Panc1 (cell line): ENCODE results near the gene ZSCAN23.

Source experiments
- TCF7L2 ChIP-seq: IDR thresholded peaks from 2 replicates; pipeline ENCODE4 v1.6.1; 2011; ENCODE audit warnings: mild to moderate bottlenecking, low read depth, low read length, inconsistent platforms
- TF ChIP-seq, protein P1 (sequence below): fragments of 450-650 bp; IDR thresholded peaks from 2 replicates; pipeline ENCODE4 v1.5.1; 2017; ENCODE audit warnings: mild to moderate bottlenecking

DNA sequence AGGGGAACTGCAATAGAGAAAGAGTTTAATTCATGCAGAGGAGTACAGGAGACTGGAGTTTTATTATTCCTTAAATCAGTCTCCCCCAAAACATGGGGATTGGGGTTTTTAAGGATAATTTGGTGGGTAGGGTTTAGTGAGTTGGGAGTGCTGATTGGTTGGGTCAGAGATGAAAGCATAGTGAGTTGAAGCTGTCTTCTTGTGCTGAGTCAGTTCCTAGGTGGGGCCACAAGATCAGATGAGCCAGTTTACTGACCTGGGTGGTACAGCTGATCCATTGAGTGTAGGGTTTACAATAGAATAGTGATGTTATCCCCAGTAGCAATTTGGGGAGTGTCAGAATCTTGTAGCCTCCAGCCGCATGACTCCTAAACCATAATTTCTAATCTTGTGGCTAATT lies 43.2 kb upstream of the ZSCAN23 start:
- TF ChIP-seq, protein P1, sequence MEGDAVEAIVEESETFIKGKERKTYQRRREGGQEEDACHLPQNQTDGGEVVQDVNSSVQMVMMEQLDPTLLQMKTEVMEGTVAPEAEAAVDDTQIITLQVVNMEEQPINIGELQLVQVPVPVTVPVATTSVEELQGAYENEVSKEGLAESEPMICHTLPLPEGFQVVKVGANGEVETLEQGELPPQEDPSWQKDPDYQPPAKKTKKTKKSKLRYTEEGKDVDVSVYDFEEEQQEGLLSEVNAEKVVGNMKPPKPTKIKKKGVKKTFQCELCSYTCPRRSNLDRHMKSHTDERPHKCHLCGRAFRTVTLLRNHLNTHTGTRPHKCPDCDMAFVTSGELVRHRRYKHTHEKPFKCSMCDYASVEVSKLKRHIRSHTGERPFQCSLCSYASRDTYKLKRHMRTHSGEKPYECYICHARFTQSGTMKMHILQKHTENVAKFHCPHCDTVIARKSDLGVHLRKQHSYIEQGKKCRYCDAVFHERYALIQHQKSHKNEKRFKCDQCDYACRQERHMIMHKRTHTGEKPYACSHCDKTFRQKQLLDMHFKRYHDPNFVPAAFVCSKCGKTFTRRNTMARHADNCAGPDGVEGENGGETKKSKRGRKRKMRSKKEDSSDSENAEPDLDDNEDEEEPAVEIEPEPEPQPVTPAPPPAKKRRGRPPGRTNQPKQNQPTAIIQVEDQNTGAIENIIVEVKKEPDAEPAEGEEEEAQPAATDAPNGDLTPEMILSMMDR = no peak
- no peak for TF ChIP-seq TCF7L2
